Mesothelial cell of epicardium (in vitro differentiated cells): Measurements from ENCODE around the gene ZNHIT2. TPM values are rescaled to one million over a fixed set of nuclear protein-coding genes. Genes with fewer than 3 reads are reported as not detected.

Experiments
- DNase-seq, 2 experiments: peaks; one replicate each; pipeline ENCODE4 v3.0.0; 2021; ENCODE audit warnings: low spot score in 2 of 2; ENCODE audit not compliant: unreplicated experiment in 2 of 2
- H3K27ac Mint-ChIP-seq: 2 replicates; pipeline ENCODE4 v1.8.0; 2021; ENCODE audit warnings: mixed read lengths
- H3K27me3 Mint-ChIP-seq: 2 replicates; pipeline ENCODE4 v1.8.0; 2021; ENCODE audit warnings: low read depth, mixed read lengths
- H3K36me3 Mint-ChIP-seq: 2 replicates; pipeline ENCODE4 v1.8.0; 2021; ENCODE audit warnings: mixed read lengths
- H3K4me1 Mint-ChIP-seq: 2 replicates; pipeline ENCODE4 v1.8.0; 2021; ENCODE audit warnings: mixed read lengths
- H3K4me3 Mint-ChIP-seq: 2 replicates; pipeline ENCODE4 v1.8.0; 2021; ENCODE audit warnings: mild to moderate bottlenecking, moderate library complexity, mixed read lengths
- H3K9me3 Mint-ChIP-seq: 2 replicates; pipeline ENCODE4 v1.8.0; 2021; ENCODE audit warnings: mixed read lengths
- CTCF ChIP-seq: fragments of 200-600 bp; sonication (generic); IDR thresholded peaks from one replicate; pipeline ENCODE4 v1.5.0; 2021; ENCODE audit warnings: antibody characterized with exemption; ENCODE audit not compliant: unreplicated experiment
- total RNA-seq: library from RNA; stranded (reverse); gene quantifications from 3 replicates; pipeline ENCODE4 v1.2.1, GENCODE V29; 2021

ZNHIT2 gene
- total RNA-seq, 1 donor from 2014 or later: 7.5 TPM

GRCh38 chr11:65135633-65136145, 18.2 kb upstream of the ZNHIT2 start:
- no peaks in the 10 kb centered on the region for H3K9me3 Mint-ChIP-seq
- H3K27ac Mint-ChIP-seq: peak overlapping the region; percentile 100
- H3K4me1 Mint-ChIP-seq: peaks cover 30% of the 10 kb centered on the region
- DNase-seq: no peak
- peaks cover 7% of the 10 kb centered on the region for H3K27me3 Mint-ChIP-seq
- peaks cover 3% of the 10 kb centered on the region for H3K36me3 Mint-ChIP-seq
- no peak for TF ChIP-seq CTCF
- peak overlapping the region; percentile 99 for H3K4me3 Mint-ChIP-seq

- DNase-seq: peak; percentile 71 to 84
- peaks cover 3% of the 10 kb centered on the region for H3K36me3 Mint-ChIP-seq
- H3K4me1 Mint-ChIP-seq: peaks cover 30% of the 10 kb centered on the region
- TF ChIP-seq CTCF: no peak
- peaks cover 3% of the 10 kb centered on the region for H3K27me3 Mint-ChIP-seq
- peak overlapping the region; percentile 100 for H3K27ac Mint-ChIP-seq
- no peaks in the 10 kb centered on the region for H3K9me3 Mint-ChIP-seq
- peak overlapping the region; percentile 99 for H3K4me3 Mint-ChIP-seq
Measured at GRCh38 chr11:65134952-65135632, 17.6 kb upstream of the ZNHIT2 start.

GRCh38 chr11:65134240-65134951, 16.9 kb upstream of the ZNHIT2 start, which contains the start of gene SYVN1:
Gene SYVN1, minus strand, starts transcription at chr11:65134519. Its CDS starts 918 bp downstream, at chr11:65133601.
- H3K36me3 Mint-ChIP-seq: peaks cover 3% of the 10 kb centered on the region
- no peaks in the 10 kb centered on the region for H3K9me3 Mint-ChIP-seq
- H3K4me3 Mint-ChIP-seq: peak within 1 kb of the TSS; percentile 99
- peak within 1 kb of the TSS; percentile 100 for H3K27ac Mint-ChIP-seq
- no peak for TF ChIP-seq CTCF
- no peaks in the 10 kb centered on the region for H3K27me3 Mint-ChIP-seq
- H3K4me1 Mint-ChIP-seq: peaks cover 30% of the 10 kb centered on the region
- peak; percentile 76 to 85 for DNase-seq

- no peak for DNase-seq
- Mint-ChIP-seq H3K4me3 (peak overlapping the region; percentile 99), H3K27ac (peak overlapping the region; percentile 100)
Measured at GRCh38 chr11:65133724-65134123, 16.2 kb upstream of the ZNHIT2 start.

More at GRCh38 chr11:65133724-65134123, 16.2 kb upstream of the ZNHIT2 start:
- TF ChIP-seq CTCF: no peak
- H3K36me3 Mint-ChIP-seq: peaks cover 3% of the 10 kb centered on the region
- no peaks in the 10 kb centered on the region for H3K9me3 Mint-ChIP-seq
- H3K27me3 Mint-ChIP-seq: no peaks in the 10 kb centered on the region
- H3K4me1 Mint-ChIP-seq: peaks cover 30% of the 10 kb centered on the region
